HAP-1 (cell line): ENCODE results near the gene KLHL22.
A peak's percentile ranks its signal among the peaks of the same experiment; 100 is the strongest.

Experiments
- DNase-seq, 2 experiments: peaks; one replicate each; pipeline ENCODE4 v3.0.0-alpha.2; 2016 to 2020; ENCODE audit warnings: low spot score in 2 of 2
- H3K27me3 ChIP-seq: fragments of 250-450 bp; sonication (Bioruptor Pico); 2 replicates; pipeline ENCODE4 v1.5.1; 2020; ENCODE audit warnings: low read depth, mild to moderate bottlenecking, moderate library complexity
- H3K36me3 ChIP-seq: fragments of 250-450 bp; sonication (Bioruptor Pico); replicated peaks from 2 replicates; pipeline ENCODE4 v1.5.1; 2020; ENCODE audit warnings: mild to moderate bottlenecking
- H3K4me1 ChIP-seq: fragments of 250-450 bp; sonication (Bioruptor Pico); 2 replicates; pipeline ENCODE4 v1.5.1; 2020; ENCODE audit warnings: mild to moderate bottlenecking
- H3K4me3 ChIP-seq: fragments of 250-450 bp; sonication (Bioruptor Pico); 2 replicates; pipeline ENCODE4 v1.5.1; 2020; ENCODE audit warnings: mild to moderate bottlenecking, moderate library complexity
- H3K9me3 ChIP-seq: fragments of 250-450 bp; sonication (Bioruptor Pico); 2 replicates; pipeline ENCODE4 v1.5.1; 2020; ENCODE audit warnings: mild to moderate bottlenecking, moderate library complexity
- in situ Hi-C: fragments of 300-500 bp; cut with MboI; formaldehyde crosslinking; loops from 3 replicates; pipeline ENCODE4 v1.14.3; 2020; ENCODE audit warnings: low sequenced_read_pairs, inconsistent platforms, mixed read lengths

The KLHL22 gene

GRCh38 chr22:20407829-20408228 lies 87.8 kb downstream of the KLHL22 start:
- no peaks in the 10 kb centered on the region for H3K4me1 ChIP-seq
- peaks cover 14% of the 10 kb centered on the region for H3K36me3 ChIP-seq
- no peaks in the 10 kb centered on the region for H3K27me3 ChIP-seq
- peak in 1 of 2 experiments; percentile 5 for DNase-seq
- H3K4me3 ChIP-seq = no peak overlapping the region
- in situ Hi-C loops = no loop called here
- no peaks in the 10 kb centered on the region for H3K9me3 ChIP-seq

GRCh38 chr22:20406686-20407408 lies 88.7 kb downstream of the KLHL22 start:
- in situ Hi-C loops = no loop called here
- no peak for DNase-seq
- Histone ChIP-seq H3K36me3 (peaks cover 14% of the 10 kb centered on the region), H3K4me3 (no peak overlapping the region), H3K4me1 (no peaks in the 10 kb centered on the region), H3K27me3 (no peaks in the 10 kb centered on the region), H3K9me3 (no peaks in the 10 kb centered on the region)

GRCh38 chr22:20405931-20406685 lies 89.5 kb downstream of the KLHL22 start:
- Histone ChIP-seq H3K4me1 (no peaks in the 10 kb centered on the region), H3K9me3 (no peaks in the 10 kb centered on the region), H3K4me3 (no peak overlapping the region), H3K27me3 (no peaks in the 10 kb centered on the region), H3K36me3 (peaks cover 16% of the 10 kb centered on the region)
- DNase-seq = no peak
- in situ Hi-C loops = no loop called here

- DNase-seq = no peak
- H3K4me1 ChIP-seq = no peaks in the 10 kb centered on the region
- no peaks in the 10 kb centered on the region for H3K27me3 ChIP-seq
- H3K4me3 ChIP-seq = no peak overlapping the region
- peaks cover 17% of the 10 kb centered on the region for H3K36me3 ChIP-seq
- H3K9me3 ChIP-seq = no peaks in the 10 kb centered on the region
- in situ Hi-C loops = no loop called here
Measured at GRCh38 chr22:20405291-20405930, 90.2 kb downstream of the KLHL22 start.

- H3K4me1 ChIP-seq = no peaks in the 10 kb centered on the region
- no peaks in the 10 kb centered on the region for H3K9me3 ChIP-seq
- peaks cover 17% of the 10 kb centered on the region for H3K36me3 ChIP-seq
- no peaks in the 10 kb centered on the region for H3K27me3 ChIP-seq
- DNase-seq = no peak
- in situ Hi-C loops = no loop called here
- no peak overlapping the region for H3K4me3 ChIP-seq
Measured at GRCh38 chr22:20404881-20405280, 90.7 kb downstream of the KLHL22 start.

GRCh38 chr22:20403779-20404140 lies 91.8 kb downstream of the KLHL22 start:
- H3K27me3 ChIP-seq = no peaks in the 10 kb centered on the region
- H3K36me3 ChIP-seq = peaks cover 17% of the 10 kb centered on the region
- H3K4me1 ChIP-seq = peaks cover 3% of the 10 kb centered on the region; the same call in 1 of the 2 replicates
- no peak overlapping the region for H3K4me3 ChIP-seq
- no peak for DNase-seq
- H3K9me3 ChIP-seq = no peaks in the 10 kb centered on the region
- in situ Hi-C loops = no loop called here

GRCh38 chr22:20402960-20403778 lies 92.4 kb downstream of the KLHL22 start:
- no peak overlapping the region for H3K4me3 ChIP-seq
- no peaks in the 10 kb centered on the region for H3K27me3 ChIP-seq
- peaks cover 6% of the 10 kb centered on the region; the same call in 1 of the 2 replicates for H3K4me1 ChIP-seq
- no peaks in the 10 kb centered on the region for H3K9me3 ChIP-seq
- no peak for DNase-seq
- in situ Hi-C loops = no loop called here
- peaks cover 17% of the 10 kb centered on the region for H3K36me3 ChIP-seq

- Histone ChIP-seq H3K9me3 (no peaks in the 10 kb centered on the region), H3K36me3 (peaks cover 15% of the 10 kb centered on the region), H3K4me1 (peaks cover 6% of the 10 kb centered on the region; the same call in 1 of the 2 replicates), H3K27me3 (no peaks in the 10 kb centered on the region), H3K4me3 (no peak overlapping the region)
- in situ Hi-C loops = no loop called here
- no peak for DNase-seq
Measured at GRCh38 chr22:20401376-20402014, 94.1 kb downstream of the KLHL22 start.

GRCh38 chr22:20400606-20401375 lies 94.8 kb downstream of the KLHL22 start:
- H3K4me3 ChIP-seq = no peak overlapping the region
- peaks cover 6% of the 10 kb centered on the region for H3K4me1 ChIP-seq
- in situ Hi-C loops = no loop called here
- peaks cover 9% of the 10 kb centered on the region for H3K36me3 ChIP-seq
- H3K27me3 ChIP-seq = no peaks in the 10 kb centered on the region
- no peak for DNase-seq
- H3K9me3 ChIP-seq = no peaks in the 10 kb centered on the region

GRCh38 chr22:20399866-20400605 lies 95.6 kb downstream of the KLHL22 start:
- in situ Hi-C loops = no loop called here
- Histone ChIP-seq H3K9me3 (no peaks in the 10 kb centered on the region), H3K4me3 (no peak overlapping the region), H3K36me3 (peaks cover 9% of the 10 kb centered on the region), H3K27me3 (no peaks in the 10 kb centered on the region), H3K4me1 (peaks cover 11% of the 10 kb centered on the region)
- no peak for DNase-seq

- in situ Hi-C loops = no loop called here
- Histone ChIP-seq H3K9me3 (no peaks in the 10 kb centered on the region), H3K4me1 (peaks cover 19% of the 10 kb centered on the region), H3K36me3 (peaks cover 9% of the 10 kb centered on the region), H3K27me3 (no peaks in the 10 kb centered on the region), H3K4me3 (no peak overlapping the region)
- no peak for DNase-seq
Measured at GRCh38 chr22:20398420-20398819, 97.2 kb downstream of the KLHL22 start.

- Histone ChIP-seq H3K27me3 (no peaks in the 10 kb centered on the region), H3K4me3 (no peak overlapping the region), H3K9me3 (no peaks in the 10 kb centered on the region), H3K4me1 (peaks cover 22% of the 10 kb centered on the region), H3K36me3 (peaks cover 3% of the 10 kb centered on the region)
- DNase-seq = no peak
- in situ Hi-C loops = no loop called here
Measured at GRCh38 chr22:20397498-20397897, 98.1 kb downstream of the KLHL22 start.
